ENCODE results near the gene PACRG. TPM values are rescaled to one million over a fixed set of nuclear protein-coding genes. Genes with fewer than 3 reads are reported as not detected.

The PACRG gene
- polyA plus RNA-seq, 1 donor from 2014 or later, result 16.6 TPM

DNA sequence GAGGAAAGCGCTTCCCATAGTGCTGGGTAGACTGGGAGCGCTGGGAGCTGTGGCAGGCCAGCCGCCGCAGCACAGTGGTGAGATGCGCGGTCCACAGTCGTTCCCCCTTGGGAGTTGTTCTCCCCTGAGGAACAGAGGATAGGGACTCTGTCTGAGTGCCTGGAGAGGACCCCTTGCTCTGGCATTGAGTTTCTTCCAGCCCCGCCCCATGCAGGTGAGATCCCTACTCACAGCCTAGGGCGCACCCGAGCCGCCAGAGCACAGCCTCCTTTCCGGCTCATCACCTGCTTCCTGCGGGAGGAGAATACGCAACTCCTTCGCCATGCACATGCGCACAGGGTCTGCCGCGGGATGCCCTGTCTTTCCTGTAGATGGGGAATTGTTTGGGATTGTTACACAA lies 140.6 kb downstream of the PACRG start:
- Histone ChIP-seq H3F3A (ENCODE audit: insufficient read depth, low read length, poor library complexity, severe bottlenecking) (no peaks in the 10 kb centered on the region), H3K9me3 (ENCODE audit: low read length) (no peaks in the 10 kb centered on the region), H3K27ac (ENCODE audit: low read length) (no peak overlapping the region), H3K79me2 (replicated peaks; ENCODE audit: insufficient read depth, low read length) (no peaks in the 10 kb centered on the region), H3K36me3 (ENCODE audit: insufficient read depth, low read length) (no peaks in the 10 kb centered on the region), H3K4me3 (ENCODE audit: low read length) (no peak overlapping the region), H3K27me3 (ENCODE audit: insufficient read depth, low read depth, low read length) (no peaks in the 10 kb centered on the region), H2AFZ (ENCODE audit: low read depth, low read length) (no peak overlapping the region), H3K9ac (ENCODE audit: low read length) (no peak overlapping the region), H3K4me2 (ENCODE audit: low read length) (no peak overlapping the region), H3K9me2 (ENCODE audit: insufficient read depth, low read length) (no peaks in the 10 kb centered on the region), H4K20me1 (ENCODE audit: insufficient read depth) (no peaks in the 10 kb centered on the region)
- TF ChIP-seq SMC3 (conservative IDR thresholded peaks at IDR 0.05; ENCODE audit: poor library complexity) (no peak), EZH2 (IDR thresholded peaks at IDR 0.05; ENCODE audit: borderline replicate concordance, insufficient read depth, low read length, poor library complexity, severe bottlenecking) (no peak)

DNA sequence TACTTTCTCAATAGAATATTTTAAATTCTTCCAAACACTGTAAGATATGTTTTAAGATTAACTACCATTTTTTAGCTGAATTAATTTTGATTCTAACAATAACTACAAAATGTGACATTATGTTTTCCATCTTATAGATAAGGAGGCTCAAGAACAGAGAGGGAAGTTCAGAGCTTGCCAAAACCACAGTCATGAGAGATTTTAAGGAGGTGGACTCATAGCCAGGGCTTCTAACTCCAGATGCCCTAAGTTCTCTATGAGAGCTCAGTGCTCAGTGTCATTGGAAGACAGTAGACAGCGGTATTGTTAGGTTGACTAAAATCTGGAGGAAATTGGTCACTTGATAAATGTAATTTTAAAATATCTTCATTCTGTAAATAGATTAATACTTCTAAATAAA lies 144.2 kb downstream of the PACRG start:
- H3K27me3 ChIP-seq (ENCODE audit: insufficient read depth, low read depth, low read length), result no peaks in the 10 kb centered on the region
- H4K20me1 ChIP-seq (ENCODE audit: insufficient read depth), result no peaks in the 10 kb centered on the region
- TF ChIP-seq SMC3 (conservative IDR thresholded peaks at IDR 0.05; ENCODE audit: poor library complexity) (no peak), TAF1 (IDR thresholded peaks at IDR 0.05; ENCODE audit: low read depth) (no peak), RAD21 (conservative IDR thresholded peaks at IDR 0.05) (no peak), EP300 (conservative IDR thresholded peaks at IDR 0.05; ENCODE audit: poor library complexity, severe bottlenecking) (no peak), POLR2AphosphoS5 (IDR thresholded peaks at IDR 0.05) (no peak), EZH2 (IDR thresholded peaks at IDR 0.05; ENCODE audit: borderline replicate concordance, insufficient read depth, low read length, poor library complexity, severe bottlenecking) (no peak), MXI1 (conservative IDR thresholded peaks at IDR 0.05; ENCODE audit: poor library complexity, severe bottlenecking) (no peak)
- TF ChIP-seq, protein P1, sequence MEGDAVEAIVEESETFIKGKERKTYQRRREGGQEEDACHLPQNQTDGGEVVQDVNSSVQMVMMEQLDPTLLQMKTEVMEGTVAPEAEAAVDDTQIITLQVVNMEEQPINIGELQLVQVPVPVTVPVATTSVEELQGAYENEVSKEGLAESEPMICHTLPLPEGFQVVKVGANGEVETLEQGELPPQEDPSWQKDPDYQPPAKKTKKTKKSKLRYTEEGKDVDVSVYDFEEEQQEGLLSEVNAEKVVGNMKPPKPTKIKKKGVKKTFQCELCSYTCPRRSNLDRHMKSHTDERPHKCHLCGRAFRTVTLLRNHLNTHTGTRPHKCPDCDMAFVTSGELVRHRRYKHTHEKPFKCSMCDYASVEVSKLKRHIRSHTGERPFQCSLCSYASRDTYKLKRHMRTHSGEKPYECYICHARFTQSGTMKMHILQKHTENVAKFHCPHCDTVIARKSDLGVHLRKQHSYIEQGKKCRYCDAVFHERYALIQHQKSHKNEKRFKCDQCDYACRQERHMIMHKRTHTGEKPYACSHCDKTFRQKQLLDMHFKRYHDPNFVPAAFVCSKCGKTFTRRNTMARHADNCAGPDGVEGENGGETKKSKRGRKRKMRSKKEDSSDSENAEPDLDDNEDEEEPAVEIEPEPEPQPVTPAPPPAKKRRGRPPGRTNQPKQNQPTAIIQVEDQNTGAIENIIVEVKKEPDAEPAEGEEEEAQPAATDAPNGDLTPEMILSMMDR (IDR thresholded peaks at IDR 0.05; ENCODE audit: poor library complexity, severe bottlenecking), result no peak
- TF ChIP-seq, protein P2, sequence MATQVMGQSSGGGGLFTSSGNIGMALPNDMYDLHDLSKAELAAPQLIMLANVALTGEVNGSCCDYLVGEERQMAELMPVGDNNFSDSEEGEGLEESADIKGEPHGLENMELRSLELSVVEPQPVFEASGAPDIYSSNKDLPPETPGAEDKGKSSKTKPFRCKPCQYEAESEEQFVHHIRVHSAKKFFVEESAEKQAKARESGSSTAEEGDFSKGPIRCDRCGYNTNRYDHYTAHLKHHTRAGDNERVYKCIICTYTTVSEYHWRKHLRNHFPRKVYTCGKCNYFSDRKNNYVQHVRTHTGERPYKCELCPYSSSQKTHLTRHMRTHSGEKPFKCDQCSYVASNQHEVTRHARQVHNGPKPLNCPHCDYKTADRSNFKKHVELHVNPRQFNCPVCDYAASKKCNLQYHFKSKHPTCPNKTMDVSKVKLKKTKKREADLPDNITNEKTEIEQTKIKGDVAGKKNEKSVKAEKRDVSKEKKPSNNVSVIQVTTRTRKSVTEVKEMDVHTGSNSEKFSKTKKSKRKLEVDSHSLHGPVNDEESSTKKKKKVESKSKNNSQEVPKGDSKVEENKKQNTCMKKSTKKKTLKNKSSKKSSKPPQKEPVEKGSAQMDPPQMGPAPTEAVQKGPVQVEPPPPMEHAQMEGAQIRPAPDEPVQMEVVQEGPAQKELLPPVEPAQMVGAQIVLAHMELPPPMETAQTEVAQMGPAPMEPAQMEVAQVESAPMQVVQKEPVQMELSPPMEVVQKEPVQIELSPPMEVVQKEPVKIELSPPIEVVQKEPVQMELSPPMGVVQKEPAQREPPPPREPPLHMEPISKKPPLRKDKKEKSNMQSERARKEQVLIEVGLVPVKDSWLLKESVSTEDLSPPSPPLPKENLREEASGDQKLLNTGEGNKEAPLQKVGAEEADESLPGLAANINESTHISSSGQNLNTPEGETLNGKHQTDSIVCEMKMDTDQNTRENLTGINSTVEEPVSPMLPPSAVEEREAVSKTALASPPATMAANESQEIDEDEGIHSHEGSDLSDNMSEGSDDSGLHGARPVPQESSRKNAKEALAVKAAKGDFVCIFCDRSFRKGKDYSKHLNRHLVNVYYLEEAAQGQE (IDR thresholded peaks at IDR 0.05; ENCODE audit: borderline replicate concordance), result no peak
- H2AFZ ChIP-seq (ENCODE audit: low read depth, low read length), result no peak overlapping the region
- H3K36me3 ChIP-seq (ENCODE audit: insufficient read depth, low read length), result no peaks in the 10 kb centered on the region
- no peaks in the 10 kb centered on the region for H3K79me2 ChIP-seq (replicated peaks; ENCODE audit: insufficient read depth, low read length)
- no peak overlapping the region for H3K27ac ChIP-seq (ENCODE audit: low read length)
- H3K4me2 ChIP-seq (ENCODE audit: low read length), result no peak overlapping the region
- H3F3A ChIP-seq (ENCODE audit: insufficient read depth, low read length, poor library complexity, severe bottlenecking), result no peaks in the 10 kb centered on the region
- no peaks in the 10 kb centered on the region for H3K9me2 ChIP-seq (ENCODE audit: insufficient read depth, low read length)
- H3K4me3 ChIP-seq (ENCODE audit: low read length), result no peak overlapping the region
- no peak overlapping the region for H3K9ac ChIP-seq (ENCODE audit: low read length)
- no peaks in the 10 kb centered on the region for H3K9me3 ChIP-seq (ENCODE audit: low read length)

DNA sequence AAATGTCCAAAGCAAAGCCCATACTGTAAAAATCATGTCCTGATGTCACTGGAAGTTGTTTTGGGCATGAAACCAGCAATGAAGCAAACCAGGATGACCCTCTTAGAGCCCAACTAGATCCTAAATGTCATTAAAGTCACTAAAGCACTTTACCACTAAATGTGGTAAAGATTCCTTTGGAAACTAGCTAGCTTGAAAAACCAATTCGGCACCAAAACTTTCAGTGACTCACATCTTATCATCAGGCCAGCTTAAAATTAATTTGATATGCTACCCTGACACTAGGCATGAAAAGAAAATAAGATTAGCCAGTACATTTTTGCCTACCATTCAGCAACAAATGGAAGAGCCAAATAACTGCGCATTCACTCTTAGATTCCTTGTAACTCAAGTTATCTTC lies 145.8 kb downstream of the PACRG start:
- Histone ChIP-seq H3K4me3 (ENCODE audit: low read length) (no peak overlapping the region), H3K36me3 (ENCODE audit: insufficient read depth, low read length) (no peaks in the 10 kb centered on the region), H2AFZ (ENCODE audit: low read depth, low read length) (no peak overlapping the region), H3K9me2 (ENCODE audit: insufficient read depth, low read length) (no peaks in the 10 kb centered on the region), H3K4me2 (ENCODE audit: low read length) (no peak overlapping the region), H3K79me2 (replicated peaks; ENCODE audit: insufficient read depth, low read length) (no peaks in the 10 kb centered on the region), H3K27me3 (ENCODE audit: insufficient read depth, low read depth, low read length) (no peaks in the 10 kb centered on the region), H3K9me3 (ENCODE audit: low read length) (no peaks in the 10 kb centered on the region), H4K20me1 (ENCODE audit: insufficient read depth) (no peaks in the 10 kb centered on the region), H3K27ac (ENCODE audit: low read length) (no peak overlapping the region), H3K9ac (ENCODE audit: low read length) (no peak overlapping the region), H3F3A (ENCODE audit: insufficient read depth, low read length, poor library complexity, severe bottlenecking) (no peaks in the 10 kb centered on the region)
- no peak for TF ChIP-seq MXI1 (conservative IDR thresholded peaks at IDR 0.05; ENCODE audit: poor library complexity, severe bottlenecking)
- no peak for TF ChIP-seq TAF1 (IDR thresholded peaks at IDR 0.05; ENCODE audit: low read depth)
- no peak for TF ChIP-seq EZH2 (IDR thresholded peaks at IDR 0.05; ENCODE audit: borderline replicate concordance, insufficient read depth, low read length, poor library complexity, severe bottlenecking)
- TF ChIP-seq SMC3 (conservative IDR thresholded peaks at IDR 0.05; ENCODE audit: poor library complexity), result no peak
- no peak for TF ChIP-seq EP300 (conservative IDR thresholded peaks at IDR 0.05; ENCODE audit: poor library complexity, severe bottlenecking)
- no peak for TF ChIP-seq POLR2AphosphoS5 (IDR thresholded peaks at IDR 0.05)
- TF ChIP-seq, protein P1 (IDR thresholded peaks at IDR 0.05; ENCODE audit: poor library complexity, severe bottlenecking), result no peak
- TF ChIP-seq, protein P2 (IDR thresholded peaks at IDR 0.05; ENCODE audit: borderline replicate concordance), result no peak
- no peak for TF ChIP-seq RAD21 (conservative IDR thresholded peaks at IDR 0.05)

Data from neural cell (in vitro differentiated cells).